K562 (cell line): ENCODE results near the gene METRNL. TPM values are rescaled to one million over a fixed set of nuclear protein-coding genes. Genes with fewer than 3 reads are reported as not detected.

Experiments used
- BHLHE40 ChIP-seq: IDR thresholded peaks from 2 replicates; pipeline ENCODE4 v1.6.1; 2011; ENCODE audit warnings: low read length, improper control_type of control experiment
- BRF1 ChIP-seq: IDR thresholded peaks from 3 replicates; pipeline ENCODE4 v1.6.1; 2011; ENCODE audit warnings: borderline replicate concordance, mild to moderate bottlenecking; ENCODE audit not compliant: insufficient read length; ENCODE audit errors: extremely low read depth
- CHD1 ChIP-seq: fragments of 200-600 bp; sonication (generic); IDR thresholded peaks from one replicate; pipeline ENCODE4 v1.6.1; 2012; ENCODE audit warnings: mild to moderate bottlenecking, moderate library complexity, low read length, inconsistent platforms
- CUX1 ChIP-seq: fragments of 200-800 bp; sonication (Bioruptor generic); IDR thresholded peaks from 2 replicates; pipeline ENCODE4 v1.6.1; 2016; ENCODE audit warnings: missing genetic modification characterization, missing compliant biosample characterization
- E2F6 ChIP-seq, 2 experiments: IDR thresholded peaks; 2 replicates each; pipeline ENCODE4 v1.6.1; 2011; ENCODE audit warnings: borderline replicate concordance in 1 of 2, control low read depth in 1 of 2, low read depth in 1 of 2, low read length in 1 of 2, mild to moderate bottlenecking in 1 of 2, mixed read lengths in 1 of 2, moderate library complexity in 1 of 2; ENCODE audit not compliant: insufficient read depth in 1 of 2, insufficient read length in 1 of 2, poor library complexity in 1 of 2, severe bottlenecking in 1 of 2; ENCODE audit errors: extremely low read depth in 1 of 2
- ILK ChIP-seq: fragments of 450-650 bp; IDR thresholded peaks from 2 replicates; pipeline ENCODE4 v1.6.1; 2016; ENCODE audit warnings: missing genetic modification characterization, low read depth, mild to moderate bottlenecking, missing compliant biosample characterization, moderate library complexity, borderline replicate concordance
- KAT2B ChIP-seq: IDR thresholded peaks from one replicate; pipeline ENCODE4 v1.6.1; 2012; ENCODE audit warnings: low read depth, mild to moderate bottlenecking, control low read depth, inconsistent platforms, low read length, moderate library complexity
- KLF16 ChIP-seq: IDR thresholded peaks from 2 replicates; pipeline ENCODE4 v1.6.1; 2016; ENCODE audit warnings: antibody characterized with exemption
- LCOR ChIP-seq: sonication (generic); formaldehyde crosslinking; IDR thresholded peaks from 2 replicates; pipeline ENCODE4 v1.8.0; 2022; ENCODE audit warnings: mild to moderate bottlenecking, missing genetic modification reagents
- MAZ ChIP-seq, 2 experiments: fragments of 450-650 bp in 1 of 2; sonication (generic) in 1 of 2; formaldehyde crosslinking; IDR thresholded peaks in 1 of 2; conservative IDR thresholded peaks in 1 of 2; 2 replicates each; pipeline versions ENCODE4 v1.4.0 to v1.5.0; 2020; ENCODE audit warnings: mild to moderate bottlenecking in 1 of 2, missing genetic modification reagents in 1 of 2
- NR2F6 ChIP-seq: fragments of 450-650 bp; formaldehyde crosslinking; IDR thresholded peaks from 2 replicates; pipeline ENCODE4 v1.4.0; 2020; ENCODE audit warnings: mild to moderate bottlenecking
- PCBP1 ChIP-seq: fragments of 200-400 bp; formaldehyde crosslinking; IDR thresholded peaks from 2 replicates; pipeline ENCODE4 v1.6.1; 2018; ENCODE audit warnings: mild to moderate bottlenecking, low read depth, low read length; ENCODE audit not compliant: poor library complexity, severe bottlenecking
- PTBP1 ChIP-seq: fragments of 200-400 bp; formaldehyde crosslinking; IDR thresholded peaks from 2 replicates; pipeline ENCODE4 v1.6.1; 2017; ENCODE audit warnings: low read depth, low read length
- SIN3B ChIP-seq: fragments of 450-650 bp; IDR thresholded peaks from 2 replicates; pipeline ENCODE4 v1.6.1; 2017; ENCODE audit warnings: low read depth, mild to moderate bottlenecking, moderate library complexity
- SP1 ChIP-seq: sonication (generic); formaldehyde crosslinking; IDR thresholded peaks from 2 replicates; pipeline ENCODE4 v1.8.1; 2022; ENCODE audit warnings: mild to moderate bottlenecking, missing genetic modification reagents
- SRSF7 ChIP-seq: fragments of 200-400 bp; formaldehyde crosslinking; optimal IDR thresholded peaks from 2 replicates; pipeline ENCODE3; 2017; ENCODE audit warnings: mild to moderate bottlenecking, low read depth, low read length
- XRCC3 ChIP-seq: fragments of 450-650 bp; IDR thresholded peaks from 2 replicates; pipeline ENCODE4 v1.6.1; 2017; ENCODE audit warnings: mild to moderate bottlenecking, moderate library complexity
- ZNF699 ChIP-seq: fragments of 250-450 bp; sonication (Bioruptor Pico); IDR thresholded peaks from 2 replicates; pipeline ENCODE4 v1.8.0; 2021; ENCODE audit warnings: mild to moderate bottlenecking, moderate library complexity; ENCODE audit not compliant: insufficient replicate concordance
- polyA plus RNA-seq, 8 experiments: library from polyadenylated mRNA; depleted of rRNA in 4 of 8; stranded (reverse) in 5 of 8; unstranded in 3 of 8; fragments of >200 nt; fragmentation: Nextera tagmentation in 2 of 8; fragmentation: Illumina TruSeq in 1 of 8; extraction: Ambion mirVana in 2 of 8; extraction: Trizol in 1 of 8; gene quantifications; 2 replicates each; pipeline versions ENCODE4 v1.2.1 to v1.2.3, GENCODE V29; 2011 to 2014; ENCODE audit warnings: inconsistent platforms in 1 of 8, missing spikeins in 1 of 8
- total RNA-seq, 7 experiments: library from RNA; depleted of rRNA in 6 of 7; stranded (reverse); fragments of >200 nt in 6 of 7; fragmentation: Illumina TruSeq in 2 of 7; extraction: Trizol in 2 of 7; gene quantifications; 2 replicates each; pipeline versions ENCODE4 v1.2.1 to v1.2.3, GENCODE V29; 2011 to 2021; ENCODE audit warnings: low replicate concordance in 1 of 7

Gene METRNL
- total and polyA plus RNA-seq, 9 of the 15 experiments (the other 6 are each of a cell fraction or from before 2014, with no cell fraction given): 0.17 to 31.8 (median 2.9) TPM

- TF ChIP-seq KAT2B (no peak), BHLHE40 (no peak), LCOR (CRISPR knock-in tag) (0 out of 2 replicates have a peak, but pooled peaks have one; percentile 50), MAZ (CRISPR knock-in tag; conservative IDR thresholded peaks at IDR 0.05 in 1 of 2, IDR thresholded peaks at IDR 0.05 in 1 of 2) (peak; percentile 82 to 91; a peak in 3 of 4 replicates), KLF16 (no peak), SRSF7 (no peak), CHD1 (no peak), SIN3B (0 out of 2 replicates have a peak, but pooled peaks have one; percentile 22), BRF1 (no peak), ZNF699 (CRISPR knock-in tag) (no peak), E2F6 (IDR thresholded peaks at IDR 0.05; ENCODE audit: borderline replicate concordance in 1 of 2, extremely low read depth in 1 of 2, insufficient read depth in 1 of 2, insufficient read length in 1 of 2, low read depth in 1 of 2, low read length in 1 of 2, poor library complexity in 1 of 2, severe bottlenecking in 1 of 2) (peak; percentile 81 to 88), PTBP1 (no peak), SP1 (CRISPR knock-in tag) (peak; percentile 98), ILK (tag) (no peak), NR2F6 (CRISPR knock-in tag) (no peak), CUX1 (CRISPR knock-in tag) (no peak), XRCC3 (no peak), PCBP1 (no peak)
Measured at GRCh38 chr17:83051396-83052240, 27.8 kb upstream of the METRNL start (continued).
